ENCODE measurements around the gene CNTFR.

CNTFR gene

GRCh38 chr9:34513567-34514214, 75.8 kb downstream of the CNTFR start:
- H3K27ac Mint-ChIP-seq, result peak overlapping the region; percentile 86
- H3K4me3 Mint-ChIP-seq, result no peak overlapping the region

GRCh38 chr9:34512131-34513078, 77.1 kb downstream of the CNTFR start:
- peak overlapping the region; percentile 86 for H3K27ac Mint-ChIP-seq
- no peaks in the 10 kb centered on the region for H3K9me3 Mint-ChIP-seq
- peaks cover 7% of the 10 kb centered on the region for H3K27me3 Mint-ChIP-seq (ENCODE audit: low read depth, poor library complexity)
- no peak for DNase-seq
- H3K4me3 Mint-ChIP-seq, result peak overlapping the region; percentile 17
- H3K4me1 Mint-ChIP-seq, result peaks cover 78% of the 10 kb centered on the region
- H3K36me3 Mint-ChIP-seq (ENCODE audit: low read depth), result no peaks in the 10 kb centered on the region
- TF ChIP-seq CTCF (IDR thresholded peaks at IDR 0.05), result no peak

More at GRCh38 chr9:34513567-34514214, 75.8 kb downstream of the CNTFR start:
- no peak for TF ChIP-seq CTCF (IDR thresholded peaks at IDR 0.05)
- DNase-seq, result peak; percentile 46
- Mint-ChIP-seq H3K4me1 (peaks cover 76% of the 10 kb centered on the region), H3K36me3 (ENCODE audit: low read depth) (no peaks in the 10 kb centered on the region), H3K9me3 (no peaks in the 10 kb centered on the region), H3K27me3 (ENCODE audit: low read depth, poor library complexity) (peaks cover 7% of the 10 kb centered on the region)

DNA sequence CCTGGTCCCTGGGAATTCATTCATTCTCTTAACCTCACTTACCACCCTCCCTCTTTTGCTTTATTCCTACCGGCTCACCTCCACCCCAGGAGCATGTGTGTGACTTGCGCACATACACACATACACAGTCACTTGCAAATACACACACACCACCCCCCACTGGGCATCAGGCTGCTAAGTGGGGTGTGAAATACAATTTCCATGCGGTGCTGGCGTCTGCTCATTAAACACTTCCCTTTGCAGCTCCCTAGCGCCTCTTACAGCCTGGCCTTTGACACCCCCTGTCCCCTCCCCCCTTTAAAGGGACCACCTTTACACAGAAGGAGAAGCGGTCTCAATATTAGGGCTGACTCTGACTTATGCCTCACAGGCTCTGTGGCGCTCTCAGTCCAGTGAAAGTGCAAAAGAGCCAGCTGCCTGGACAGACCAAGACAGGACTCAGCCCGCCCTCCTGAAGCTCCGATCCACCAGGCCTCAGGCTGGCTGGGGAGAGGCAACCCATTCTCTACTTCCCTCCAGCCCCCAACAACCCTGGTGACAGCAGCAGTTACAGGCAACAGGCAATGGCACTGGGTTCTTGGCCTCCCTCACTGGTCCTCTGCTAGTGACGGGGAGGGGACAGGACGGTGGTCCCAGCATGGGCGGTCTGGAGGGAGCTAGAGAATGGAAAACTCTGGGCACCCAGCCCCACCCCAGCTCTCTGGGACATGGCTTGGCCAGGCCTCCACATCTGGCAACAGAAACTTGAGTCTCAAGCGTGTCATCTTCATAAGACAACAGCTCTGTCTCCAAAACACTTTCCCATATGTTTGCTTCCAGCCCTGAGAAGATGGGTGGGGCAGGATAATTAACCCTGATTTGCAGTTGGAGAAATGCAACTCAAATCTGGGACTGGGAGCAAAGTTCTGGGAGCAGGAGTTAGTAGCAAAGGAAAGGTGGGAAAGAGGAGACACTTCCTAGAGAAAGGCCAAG, 78.7 kb downstream of the CNTFR start:
- Mint-ChIP-seq H3K36me3 (ENCODE audit: low read depth) (no peaks in the 10 kb centered on the region), H3K4me3 (peak overlapping the region; percentile 55), H3K4me1 (peaks cover 72% of the 10 kb centered on the region), H3K9me3 (no peaks in the 10 kb centered on the region), H3K27me3 (ENCODE audit: low read depth, poor library complexity) (peaks cover 11% of the 10 kb centered on the region), H3K27ac (peak overlapping the region; percentile 5)
- no peak for DNase-seq
- TF ChIP-seq CTCF (IDR thresholded peaks at IDR 0.05), result no peak

DNA sequence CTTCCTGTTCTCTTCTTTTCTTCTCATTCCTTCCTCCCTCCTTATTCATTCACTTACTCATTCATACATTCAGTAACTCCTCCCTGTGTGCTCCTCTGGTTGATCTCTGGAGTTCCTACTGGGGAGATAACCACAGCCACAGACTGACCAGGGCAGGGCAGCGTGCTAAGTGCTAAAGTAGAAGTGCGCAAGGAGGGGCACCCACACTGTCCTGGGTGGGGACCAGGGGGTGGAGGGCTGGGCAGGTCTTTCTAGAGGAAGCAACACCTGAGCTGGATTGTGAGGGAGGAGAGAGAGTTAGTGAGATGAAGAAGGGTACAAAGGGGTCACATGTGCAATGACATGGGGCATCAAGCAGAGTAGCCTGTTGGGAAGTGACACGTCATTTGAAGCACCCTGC, 80.6 kb downstream of the CNTFR start:
- peaks cover 20% of the 10 kb centered on the region for H3K27me3 Mint-ChIP-seq (ENCODE audit: low read depth, poor library complexity)
- no peak for DNase-seq
- no peak for TF ChIP-seq CTCF (IDR thresholded peaks at IDR 0.05)
- no peaks in the 10 kb centered on the region for H3K36me3 Mint-ChIP-seq (ENCODE audit: low read depth)
- no peak overlapping the region for H3K4me3 Mint-ChIP-seq
- no peak overlapping the region for H3K27ac Mint-ChIP-seq
- peaks cover 63% of the 10 kb centered on the region for H3K4me1 Mint-ChIP-seq
- no peaks in the 10 kb centered on the region for H3K9me3 Mint-ChIP-seq

GRCh38 chr9:34508463-34508862, 81.1 kb downstream of the CNTFR start:
- Mint-ChIP-seq H3K36me3 (ENCODE audit: low read depth) (no peaks in the 10 kb centered on the region), H3K4me3 (no peak overlapping the region)

More at GRCh38 chr9:34508463-34508862, 81.1 kb downstream of the CNTFR start:
- Mint-ChIP-seq H3K4me1 (peaks cover 58% of the 10 kb centered on the region), H3K27ac (no peak overlapping the region), H3K27me3 (ENCODE audit: low read depth, poor library complexity) (peaks cover 25% of the 10 kb centered on the region), H3K9me3 (no peaks in the 10 kb centered on the region)
- no peak for DNase-seq
- no peak for TF ChIP-seq CTCF (IDR thresholded peaks at IDR 0.05)
